GM18519 (cell line): ENCODE results near the gene DDB1.

Experiments
- ATAC-seq: cut with Tn5 transposase; IDR thresholded peaks from one replicate; pipeline ENCODE4 v1.9.1; 2021; ENCODE audit warnings: mild to moderate bottlenecking, moderate library complexity; ENCODE audit not compliant: unreplicated experiment, low FRiP score

The DDB1 gene

DNA sequence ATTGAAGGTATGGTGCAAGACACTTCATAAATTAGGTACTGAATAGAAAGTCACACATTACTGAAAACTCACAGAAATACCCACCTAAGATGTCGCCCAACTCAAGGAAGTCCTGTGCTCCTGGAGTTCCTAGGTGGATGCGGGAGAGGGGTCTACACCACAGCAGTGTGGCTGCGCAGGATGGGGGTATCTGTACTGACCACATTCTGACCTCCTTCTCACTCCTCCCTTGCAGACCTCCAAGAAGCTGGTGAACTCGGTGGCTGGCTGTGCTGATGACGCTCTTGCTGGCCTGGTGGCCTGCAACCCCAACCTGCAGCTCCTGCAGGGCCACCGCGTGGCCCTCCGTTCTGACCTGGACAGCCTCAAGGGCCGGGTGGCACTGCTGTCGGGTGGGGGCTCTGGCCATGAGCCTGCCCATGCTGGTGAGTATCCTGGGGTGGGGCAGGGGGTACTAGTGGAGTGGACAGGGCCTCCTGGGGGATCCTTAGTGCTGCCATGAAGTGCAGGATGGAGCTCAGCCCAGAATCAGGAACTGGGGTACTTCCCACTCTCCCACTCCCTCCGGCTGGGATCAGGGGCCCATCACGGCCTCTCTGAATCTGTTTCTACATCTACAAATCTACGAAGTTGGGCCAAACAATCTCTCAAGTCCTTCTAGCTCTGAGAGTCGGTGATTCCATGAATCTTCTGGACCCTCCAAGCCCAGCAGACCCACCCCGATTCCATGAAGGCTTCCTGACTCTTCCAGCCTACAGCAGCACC lies 5.0 kb upstream of the DDB1 start:
- ATAC-seq = no peak

DNA sequence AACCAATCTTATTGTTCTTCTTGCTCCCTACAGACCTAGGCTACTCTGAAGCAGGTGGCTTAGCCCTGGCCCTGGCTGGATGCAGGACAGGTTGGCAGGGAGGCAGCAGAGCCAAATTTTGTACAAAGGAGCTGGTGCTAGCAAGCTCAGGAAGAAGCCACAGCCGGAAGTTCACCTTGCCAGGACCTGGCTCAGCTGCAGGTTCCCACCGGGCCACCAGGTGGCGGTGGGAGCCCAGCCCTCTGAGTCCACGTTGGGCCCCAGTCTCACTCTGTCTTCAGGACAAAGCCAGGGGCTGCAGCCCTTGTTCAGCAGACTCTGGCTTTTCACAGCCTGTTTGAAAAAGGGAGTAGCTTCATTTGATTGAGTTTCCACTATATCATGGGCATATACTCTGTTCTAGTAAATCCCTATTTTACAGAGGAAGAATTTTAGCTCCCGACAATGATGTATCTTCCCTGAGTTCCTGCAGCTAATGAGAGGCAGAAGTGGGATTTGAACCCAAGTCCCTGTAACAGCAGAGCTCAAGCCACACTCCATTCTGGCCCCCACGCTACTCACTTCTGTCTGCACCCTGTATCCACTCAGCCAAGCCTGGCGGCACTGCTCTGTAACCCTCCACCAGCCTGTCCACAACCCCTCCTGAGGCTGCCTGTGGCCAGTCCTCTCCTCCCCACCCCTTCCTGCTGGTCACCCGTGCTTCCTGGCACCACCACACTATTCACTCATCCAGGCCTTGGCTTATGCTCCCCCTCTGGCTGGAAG lies 3.4 kb upstream of the DDB1 start:
- ATAC-seq = peak; percentile 52

DNA sequence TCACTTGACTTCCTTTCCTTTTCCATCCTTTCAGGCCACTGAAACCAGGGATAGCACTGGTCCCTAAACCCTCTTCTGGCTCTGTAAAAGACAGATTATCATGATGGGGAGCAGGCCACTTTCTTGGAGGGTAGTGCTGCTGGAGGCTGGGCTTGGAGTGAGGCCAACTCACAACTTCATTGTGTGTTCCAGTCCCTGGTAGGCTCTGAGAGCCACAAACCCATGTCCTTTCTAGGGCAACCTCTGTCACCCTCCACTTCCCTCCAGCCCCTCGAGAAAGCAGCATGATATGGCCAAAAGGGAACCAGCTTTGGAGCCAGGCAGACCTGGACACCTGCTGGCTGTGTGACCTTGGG lies 2.4 kb upstream of the DDB1 start:
- no peak for ATAC-seq

DNA sequence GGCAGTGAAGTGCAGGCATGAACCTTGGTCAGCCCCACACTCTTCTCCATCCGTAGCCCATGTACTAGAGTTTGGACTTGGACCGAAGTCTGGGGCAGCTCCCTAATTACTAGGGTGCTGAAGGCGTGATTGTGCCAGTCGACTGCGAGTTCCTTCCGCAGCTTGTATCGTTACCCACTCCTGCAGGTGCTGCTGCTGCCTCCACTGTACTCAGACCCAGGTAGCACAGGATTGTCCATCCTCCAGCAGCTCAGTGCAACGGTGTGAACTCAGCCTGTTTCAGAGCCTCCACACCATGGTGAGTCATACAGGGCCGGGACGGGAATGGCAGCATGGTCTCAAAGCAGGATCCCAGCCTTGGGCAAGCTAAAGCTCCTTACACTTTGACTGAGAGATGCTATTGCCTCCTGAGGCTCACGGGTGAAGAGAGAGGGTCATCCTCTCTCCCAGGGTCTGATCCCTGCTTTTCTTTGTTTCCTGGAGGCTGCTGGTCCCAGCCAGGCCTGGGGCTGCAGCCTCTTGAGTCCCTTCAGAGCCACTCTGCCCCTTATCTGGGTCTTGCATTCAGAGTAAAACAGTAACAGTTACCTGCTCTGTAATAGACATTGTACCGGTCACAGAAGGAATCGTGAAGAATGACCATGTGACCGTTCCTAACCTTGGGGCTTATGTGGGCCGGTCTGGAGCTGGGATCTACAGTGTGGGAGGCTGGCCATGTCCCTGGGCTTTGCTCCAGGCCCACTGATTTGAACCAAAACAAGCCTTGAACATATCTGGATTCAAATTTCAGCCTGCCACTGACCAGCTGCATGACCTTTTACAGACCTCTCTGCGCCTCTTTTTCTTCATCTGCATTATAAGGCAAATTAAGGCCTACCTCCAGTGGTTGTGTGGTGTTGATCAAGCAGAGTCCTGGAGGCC lies 1.8 kb upstream of the DDB1 start:
- no peak for ATAC-seq

DNA sequence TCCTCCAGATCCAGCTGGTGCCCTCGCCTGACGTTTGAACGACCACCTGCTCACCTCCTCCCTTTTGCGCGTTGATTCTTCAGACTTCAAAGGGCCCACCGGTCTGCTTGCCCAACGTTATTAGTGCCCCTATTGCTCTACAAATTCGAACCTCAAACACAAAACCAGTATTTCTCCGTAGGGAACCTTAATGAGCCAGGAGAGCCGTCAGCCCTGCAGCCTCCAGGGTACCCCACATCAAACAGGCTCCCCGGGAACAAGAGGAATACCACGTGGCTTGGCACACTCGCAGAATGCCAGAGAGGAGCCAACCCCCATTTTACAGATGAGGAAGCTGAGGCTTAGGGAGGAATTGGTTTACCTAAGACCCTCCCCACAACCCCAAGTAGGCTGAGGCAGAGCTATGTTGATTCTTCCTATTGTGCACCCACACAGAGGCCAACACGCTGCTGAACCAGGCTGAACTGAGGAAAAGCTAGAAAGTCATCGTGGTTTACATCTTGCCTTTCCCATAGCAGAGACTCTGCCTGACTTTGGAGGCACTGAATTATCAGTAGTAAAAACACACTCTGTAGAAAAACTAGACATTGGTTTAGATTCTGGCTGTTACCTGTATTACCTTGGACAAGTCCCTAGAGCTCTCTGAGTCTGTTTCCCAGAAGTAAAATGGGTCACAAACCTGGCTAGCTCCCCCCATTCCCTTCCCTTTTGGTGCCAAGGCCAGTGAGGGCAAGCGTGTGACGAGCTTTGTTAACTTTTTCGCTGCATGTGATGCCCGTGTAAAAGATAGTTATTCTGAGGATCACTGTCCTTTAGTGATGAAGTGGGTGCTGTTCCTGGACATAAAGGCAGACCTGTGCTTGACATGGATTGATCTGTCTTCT lies 887 bp upstream of the DDB1 start:
- no peak for ATAC-seq

DNA sequence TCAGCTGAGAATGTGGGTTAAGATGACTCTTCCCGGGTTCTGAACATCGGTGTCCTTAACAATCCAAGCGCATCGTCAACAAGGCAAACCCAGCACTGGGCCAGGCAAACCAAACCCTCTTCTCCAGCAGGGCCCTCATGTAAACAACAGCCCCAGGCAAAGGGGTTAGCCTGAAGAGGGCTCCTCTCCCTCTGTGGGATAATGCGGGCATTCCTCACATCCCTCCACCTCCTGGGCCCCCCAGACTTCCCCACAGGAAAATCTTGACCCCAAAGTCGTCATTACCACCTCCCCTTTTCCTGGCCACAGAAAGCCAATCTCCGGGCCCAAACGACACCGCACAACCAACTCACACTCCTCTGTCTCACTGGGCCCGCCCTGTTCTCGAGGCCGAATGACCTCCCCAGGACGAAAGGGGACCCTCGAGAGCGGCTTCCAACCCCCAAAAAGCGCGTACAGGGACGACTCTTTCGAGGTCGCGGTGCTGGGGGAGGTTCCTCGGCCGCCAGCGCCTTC lies 566 bp downstream of the DDB1 start:
- ATAC-seq = no peak

DNA sequence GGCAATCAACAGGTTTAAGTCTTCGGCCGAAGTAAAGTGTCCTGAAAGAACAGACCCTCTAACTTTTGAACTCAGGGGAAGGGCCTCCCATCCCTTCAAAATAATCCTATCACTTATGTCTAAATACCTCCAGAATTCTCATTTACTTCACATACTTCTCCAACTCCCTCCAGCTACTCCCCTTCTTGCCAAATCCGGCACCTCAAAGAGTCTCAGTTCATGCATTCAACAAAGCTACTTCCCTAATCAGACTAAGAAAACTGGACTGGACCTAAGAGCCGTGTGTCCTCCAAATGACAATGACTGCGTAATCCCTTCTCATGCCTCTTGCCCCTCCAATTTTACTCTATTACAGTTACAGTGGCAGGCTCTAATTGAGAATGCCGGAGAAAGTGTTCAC lies 1.3 kb downstream of the DDB1 start:
- ATAC-seq = no peak

DNA sequence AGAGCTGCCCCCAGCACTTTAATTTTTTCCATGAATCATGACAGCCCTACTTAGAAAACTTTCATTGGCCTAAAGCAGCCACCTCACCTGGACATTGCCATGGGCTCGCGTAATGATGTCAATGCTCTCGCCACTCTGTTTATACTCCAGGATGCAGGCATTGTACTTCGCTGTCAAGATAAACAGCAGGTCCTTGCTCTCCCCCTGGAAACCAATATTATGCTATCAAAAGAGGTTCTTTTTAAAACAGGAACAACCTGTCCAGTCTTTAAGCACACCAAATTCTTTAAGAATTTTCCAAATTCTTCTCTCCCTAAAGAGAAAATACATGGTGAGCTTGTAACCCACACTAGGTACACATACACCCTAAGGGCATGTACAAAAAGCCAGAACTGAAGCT lies 3.0 kb downstream of the DDB1 start:
- ATAC-seq = no peak

DNA sequence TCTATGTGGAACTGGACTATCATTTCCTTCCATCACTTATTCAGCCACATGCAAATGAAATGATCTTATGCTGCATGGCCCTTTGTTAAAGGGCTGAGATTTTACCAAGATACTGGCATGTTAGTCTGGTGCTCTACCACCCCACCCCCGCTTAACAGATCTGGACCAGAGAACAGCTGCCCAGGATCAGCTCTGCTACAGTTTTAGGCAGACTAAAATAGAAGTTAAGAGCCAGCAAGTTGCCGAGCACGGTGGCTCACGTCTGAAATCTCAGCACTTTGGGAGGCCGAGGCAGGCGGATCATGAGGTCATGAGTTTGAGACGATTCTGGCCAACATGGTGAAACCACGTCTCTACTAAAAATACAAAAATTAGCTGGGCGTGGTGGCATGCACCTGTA lies 4.6 kb downstream of the DDB1 start:
- no peak for ATAC-seq

DNA sequence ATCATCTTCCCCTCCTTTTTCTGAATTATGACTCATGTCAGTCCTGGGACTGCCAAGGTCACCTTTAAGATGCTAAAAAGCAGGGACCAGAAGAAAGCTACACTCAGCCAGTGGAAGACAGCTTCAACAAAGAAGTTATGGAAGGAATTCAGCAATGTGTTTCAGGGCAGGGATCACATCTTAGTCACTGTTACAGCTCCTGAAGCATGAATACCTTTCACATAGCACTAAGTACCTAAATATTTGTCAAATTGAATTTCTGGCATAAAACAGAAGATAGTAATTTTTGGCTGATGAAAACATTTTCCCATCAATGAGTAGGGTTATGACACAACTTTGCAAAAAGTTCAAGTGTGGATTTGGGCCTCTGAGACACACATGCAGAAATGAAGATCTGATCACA lies 5.2 kb downstream of the DDB1 start:
- no peak for ATAC-seq

DNA sequence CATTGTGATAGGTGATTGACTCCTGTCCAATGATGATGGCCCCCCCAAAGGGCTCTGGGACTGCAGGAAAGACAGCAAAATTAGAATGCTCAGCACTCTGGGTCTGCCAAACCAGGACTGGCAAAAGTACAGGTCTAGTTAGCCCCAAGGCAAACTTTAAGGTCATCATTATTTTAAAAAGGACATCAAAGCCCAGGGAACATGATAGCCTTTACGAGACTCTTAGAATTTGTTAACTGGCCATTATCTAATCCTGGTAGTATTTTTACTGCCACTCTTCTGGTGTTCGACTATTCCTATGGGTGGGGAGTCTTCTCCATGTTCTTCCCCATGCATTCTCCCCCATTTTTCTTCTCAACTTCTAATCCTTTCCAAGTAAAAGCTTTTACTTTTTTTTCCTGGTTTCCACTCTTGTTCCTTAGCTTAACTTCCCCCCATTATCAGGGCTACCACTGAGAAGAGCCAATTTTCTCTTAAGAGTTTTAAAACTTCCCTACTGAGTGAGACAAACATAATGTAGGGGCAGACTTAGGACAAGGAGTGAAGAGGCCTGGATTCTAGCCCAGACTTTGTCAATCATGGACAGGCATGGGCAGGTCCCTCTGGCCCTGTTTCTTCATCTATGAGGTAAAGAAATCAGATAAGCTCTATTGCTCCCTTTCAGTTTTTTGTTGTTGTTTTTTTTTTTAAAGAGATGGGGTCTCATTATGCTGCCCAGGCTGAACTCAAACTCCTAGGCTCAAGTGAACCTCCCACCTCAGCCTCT lies 7.1 kb downstream of the DDB1 start:
- ATAC-seq = no peak

DNA sequence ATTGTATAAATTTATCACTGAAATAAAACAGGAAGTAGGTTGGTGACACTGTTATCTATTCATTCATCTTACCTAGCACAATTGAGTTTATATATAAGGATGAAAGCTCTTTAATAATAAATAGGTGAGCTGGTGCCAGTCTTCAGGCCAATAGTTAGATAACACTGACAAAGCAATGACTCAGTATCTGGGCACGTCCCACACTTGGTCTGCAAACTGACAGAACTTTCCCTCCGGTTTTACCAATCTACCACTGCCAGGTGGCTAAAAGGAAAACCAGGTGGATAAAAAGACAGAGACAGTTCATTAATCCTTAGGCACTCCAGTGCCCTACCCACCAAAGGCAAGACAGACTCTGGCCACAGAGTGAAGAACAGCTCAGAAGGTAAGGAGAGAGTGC lies 17.6 kb downstream of the DDB1 start:
- no peak for ATAC-seq

DNA sequence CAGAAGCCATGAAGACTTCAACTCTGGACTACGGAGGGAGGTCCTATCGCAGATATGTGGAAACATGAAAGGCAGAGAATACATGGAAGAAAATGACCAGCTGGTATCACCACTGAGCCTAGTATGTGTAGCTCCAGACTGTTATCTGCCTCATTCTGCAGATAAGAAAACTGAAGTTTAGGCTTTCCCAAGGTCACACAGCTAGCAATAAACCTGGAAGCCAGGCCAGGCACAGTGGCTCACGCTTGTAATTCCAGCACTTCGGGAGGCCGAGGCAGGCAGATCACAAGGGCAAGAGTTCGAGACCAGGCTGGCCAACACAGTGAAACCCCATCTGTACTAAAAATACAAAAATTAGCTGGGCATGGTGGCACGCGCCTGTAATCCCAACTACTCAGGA lies 22.2 kb downstream of the DDB1 start:
- no peak for ATAC-seq

DNA sequence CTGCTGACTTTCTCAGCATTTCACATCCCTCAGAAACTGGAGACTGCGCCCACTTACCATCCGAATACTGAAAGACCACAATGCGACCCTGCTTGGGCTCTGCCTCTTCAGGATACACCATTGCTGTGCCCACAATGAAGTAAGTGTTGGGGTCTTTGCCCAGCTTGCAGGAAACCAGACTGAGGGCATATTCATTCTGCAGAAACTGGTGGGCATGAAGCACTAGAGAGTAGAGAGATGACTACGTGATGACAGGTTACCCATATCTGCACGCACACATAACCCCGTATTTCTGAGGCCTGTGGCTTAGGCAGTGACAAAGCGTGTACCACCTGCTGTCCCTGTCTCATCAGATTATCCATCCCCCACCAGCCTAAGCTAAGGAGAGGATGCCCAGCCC lies 23.2 kb downstream of the DDB1 start:
- no peak for ATAC-seq

DNA sequence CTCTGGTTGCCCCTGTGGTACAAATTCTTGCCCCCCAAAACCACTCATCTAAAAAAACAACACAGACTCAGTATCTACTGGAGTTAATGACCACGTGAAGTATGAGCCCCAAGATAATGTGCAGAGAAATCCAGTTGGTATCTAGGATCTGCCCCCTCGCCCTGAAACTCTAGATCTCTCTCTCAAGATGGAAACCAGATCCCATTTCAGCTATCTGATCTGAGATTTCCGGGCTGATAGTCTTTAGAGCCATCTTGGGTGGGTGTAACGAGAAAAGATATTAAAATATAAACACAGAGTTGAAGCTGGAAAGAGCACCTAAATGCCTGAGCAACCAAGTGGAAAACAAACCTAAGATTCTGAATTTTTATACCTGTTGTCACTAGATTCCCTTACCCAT lies 23.8 kb downstream of the DDB1 start:
- ATAC-seq = no peak

DNA sequence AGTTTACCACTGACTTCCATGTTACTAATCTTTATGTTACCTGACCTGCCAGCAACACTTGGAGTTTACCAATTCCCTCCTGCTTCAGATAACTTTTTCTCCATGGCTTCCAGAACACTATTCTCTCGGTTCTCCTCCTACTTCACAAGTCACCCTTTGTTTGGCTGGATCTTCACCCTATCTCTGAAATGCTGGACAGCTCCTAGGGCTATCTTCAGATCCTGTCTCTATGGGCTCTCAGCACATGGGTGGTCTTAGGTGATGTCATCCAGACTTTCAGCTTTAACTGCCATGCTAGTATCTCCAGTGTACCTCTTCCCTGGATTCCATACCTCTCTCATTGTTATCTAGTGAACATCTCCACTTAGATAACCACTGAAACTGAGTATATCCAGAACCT lies 25.6 kb downstream of the DDB1 start:
- ATAC-seq = no peak

DNA sequence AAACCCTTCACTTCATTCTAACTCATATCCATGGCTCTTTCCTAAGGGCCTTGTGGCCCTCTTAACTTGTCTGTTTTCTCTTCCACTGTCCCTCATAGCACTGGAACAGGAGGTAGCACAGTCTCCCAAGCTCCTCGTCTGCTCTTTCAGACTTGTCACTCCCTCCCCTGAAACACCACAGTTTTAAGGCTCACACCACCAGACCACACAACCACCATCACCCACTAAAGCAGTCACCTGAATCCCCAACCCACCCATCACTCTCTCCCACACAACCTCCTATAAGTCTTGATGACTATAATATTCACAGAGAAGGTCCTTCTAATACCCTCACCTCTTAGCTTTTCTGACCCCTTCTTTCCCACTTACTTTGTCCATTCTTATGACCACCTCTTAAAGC lies 26.7 kb downstream of the DDB1 start:
- no peak for ATAC-seq

DNA sequence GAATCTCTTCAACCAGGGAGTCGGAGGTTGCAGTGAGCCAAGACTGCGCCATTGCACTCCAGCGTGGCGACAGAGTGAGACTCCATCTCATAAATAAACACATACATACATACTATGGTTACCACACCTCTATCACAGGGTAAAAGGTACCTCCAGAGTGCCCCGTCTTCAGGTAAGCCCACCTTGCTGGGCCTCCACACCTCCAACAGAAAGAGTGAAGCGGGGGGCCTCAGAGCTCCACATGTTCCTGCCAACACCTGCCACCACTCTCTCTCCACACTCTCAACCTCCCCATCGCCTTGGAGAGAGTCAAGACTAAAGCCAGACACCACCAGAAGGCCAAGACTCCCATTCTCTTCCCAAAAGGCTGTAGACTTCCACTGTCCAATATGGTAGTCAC lies 27.5 kb downstream of the DDB1 start:
- no peak for ATAC-seq

DNA sequence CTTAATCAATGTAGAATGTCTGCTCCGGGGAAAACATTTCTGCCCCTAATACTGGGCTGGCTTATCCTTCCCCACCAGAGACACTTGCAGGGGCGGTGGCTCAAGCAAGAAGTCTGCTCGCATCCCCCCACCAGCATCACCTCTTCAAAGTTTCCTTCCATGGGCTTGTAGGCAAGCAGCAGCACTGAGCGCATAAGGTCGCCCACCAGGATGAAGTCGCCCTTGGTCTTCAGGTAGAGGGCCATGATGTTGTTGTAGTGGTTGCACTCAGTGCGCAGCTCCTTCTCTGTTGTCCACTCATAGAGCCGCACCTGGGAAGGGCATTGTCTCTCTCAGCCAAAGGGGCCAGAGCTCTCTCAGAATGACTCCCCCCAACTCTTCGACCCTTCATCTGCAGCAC lies 29.2 kb downstream of the DDB1 start:
- no peak for ATAC-seq
